Coronary artery (tissue), 2 donors: Measurements from ENCODE around the gene MRPS2.
"Not testable (repeated sequence)": the region's sequence is repeated elsewhere in the genome, so short reads cannot be mapped to it uniquely, and the experiment has no call there.

Source experiments
- DNase-seq: peaks from one replicate; pipeline ENCODE4 v3.0.0-alpha.2; 2017; ENCODE audit warnings: low spot score
- H3K27ac ChIP-seq, 2 donors: fragments of 200-600 bp; sonication (generic); one replicate each; pipeline ENCODE4 v1.5.1; 2016 to 2019
- H3K4me3 ChIP-seq: fragments of 200-600 bp; sonication (generic); 2 replicates; pipeline ENCODE4 v1.5.1; 2016; ENCODE audit warnings: mild to moderate bottlenecking, moderate library complexity
- TF ChIP-seq, protein P1 (sequence below): fragments of 200-600 bp; sonication (generic); IDR thresholded peaks from one replicate; pipeline ENCODE4 v1.5.1; 2019; ENCODE audit warnings: antibody characterized with exemption

Gene MRPS2

DNA sequence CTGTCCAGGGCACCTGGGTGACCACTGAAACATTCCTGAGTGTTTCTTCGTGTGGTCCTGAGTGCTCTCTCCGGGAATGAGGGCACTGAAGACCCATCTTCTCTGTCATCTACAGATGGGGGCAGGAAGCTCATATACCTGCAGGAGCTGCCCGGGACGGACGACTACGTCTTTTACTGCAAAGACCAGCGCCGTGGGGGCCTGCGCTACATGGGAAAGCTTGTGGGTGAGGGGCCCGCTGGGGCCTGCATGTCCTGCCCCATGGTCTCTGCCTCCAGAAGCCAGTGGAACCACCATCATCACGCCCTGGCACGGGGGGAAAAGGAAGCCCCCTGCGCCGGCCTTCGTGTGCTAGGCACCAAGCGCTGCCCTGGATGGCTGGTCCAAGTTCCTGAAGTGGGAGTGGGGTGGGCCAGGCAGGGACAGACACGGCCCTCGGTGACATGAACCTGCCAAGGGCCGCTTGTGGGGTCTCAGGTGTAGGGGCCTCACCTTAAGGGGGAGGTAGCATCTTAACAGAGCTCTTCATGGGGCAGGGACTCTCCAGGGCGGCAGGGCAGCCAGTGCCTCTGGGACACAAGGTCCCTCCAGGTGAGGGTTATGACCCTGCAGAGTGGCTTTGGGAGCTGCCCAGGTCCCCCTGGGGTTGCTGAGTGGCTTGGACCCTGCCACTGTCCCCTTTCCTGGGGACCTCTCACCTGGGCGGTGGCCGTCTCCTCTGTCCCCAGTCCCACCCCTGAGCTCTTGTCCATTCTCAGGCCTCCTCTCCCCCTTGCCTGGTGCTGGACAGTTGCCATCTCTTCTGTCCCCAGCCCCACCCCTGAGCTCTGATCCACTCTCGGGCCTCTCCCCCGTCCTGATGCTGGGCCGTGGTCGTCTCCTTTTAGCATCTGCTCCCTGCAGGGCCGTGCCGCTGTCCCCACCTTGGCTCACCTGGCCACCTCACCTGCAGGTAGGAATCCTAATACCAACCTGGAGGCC is 47.6 kb downstream of the MRPS2 start:
- peak; percentile 70 for DNase-seq
- Histone ChIP-seq H3K27ac (no peak overlapping the region), H3K4me3 (no peak overlapping the region)
- TF ChIP-seq, protein P1, sequence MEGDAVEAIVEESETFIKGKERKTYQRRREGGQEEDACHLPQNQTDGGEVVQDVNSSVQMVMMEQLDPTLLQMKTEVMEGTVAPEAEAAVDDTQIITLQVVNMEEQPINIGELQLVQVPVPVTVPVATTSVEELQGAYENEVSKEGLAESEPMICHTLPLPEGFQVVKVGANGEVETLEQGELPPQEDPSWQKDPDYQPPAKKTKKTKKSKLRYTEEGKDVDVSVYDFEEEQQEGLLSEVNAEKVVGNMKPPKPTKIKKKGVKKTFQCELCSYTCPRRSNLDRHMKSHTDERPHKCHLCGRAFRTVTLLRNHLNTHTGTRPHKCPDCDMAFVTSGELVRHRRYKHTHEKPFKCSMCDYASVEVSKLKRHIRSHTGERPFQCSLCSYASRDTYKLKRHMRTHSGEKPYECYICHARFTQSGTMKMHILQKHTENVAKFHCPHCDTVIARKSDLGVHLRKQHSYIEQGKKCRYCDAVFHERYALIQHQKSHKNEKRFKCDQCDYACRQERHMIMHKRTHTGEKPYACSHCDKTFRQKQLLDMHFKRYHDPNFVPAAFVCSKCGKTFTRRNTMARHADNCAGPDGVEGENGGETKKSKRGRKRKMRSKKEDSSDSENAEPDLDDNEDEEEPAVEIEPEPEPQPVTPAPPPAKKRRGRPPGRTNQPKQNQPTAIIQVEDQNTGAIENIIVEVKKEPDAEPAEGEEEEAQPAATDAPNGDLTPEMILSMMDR = no peak

DNA sequence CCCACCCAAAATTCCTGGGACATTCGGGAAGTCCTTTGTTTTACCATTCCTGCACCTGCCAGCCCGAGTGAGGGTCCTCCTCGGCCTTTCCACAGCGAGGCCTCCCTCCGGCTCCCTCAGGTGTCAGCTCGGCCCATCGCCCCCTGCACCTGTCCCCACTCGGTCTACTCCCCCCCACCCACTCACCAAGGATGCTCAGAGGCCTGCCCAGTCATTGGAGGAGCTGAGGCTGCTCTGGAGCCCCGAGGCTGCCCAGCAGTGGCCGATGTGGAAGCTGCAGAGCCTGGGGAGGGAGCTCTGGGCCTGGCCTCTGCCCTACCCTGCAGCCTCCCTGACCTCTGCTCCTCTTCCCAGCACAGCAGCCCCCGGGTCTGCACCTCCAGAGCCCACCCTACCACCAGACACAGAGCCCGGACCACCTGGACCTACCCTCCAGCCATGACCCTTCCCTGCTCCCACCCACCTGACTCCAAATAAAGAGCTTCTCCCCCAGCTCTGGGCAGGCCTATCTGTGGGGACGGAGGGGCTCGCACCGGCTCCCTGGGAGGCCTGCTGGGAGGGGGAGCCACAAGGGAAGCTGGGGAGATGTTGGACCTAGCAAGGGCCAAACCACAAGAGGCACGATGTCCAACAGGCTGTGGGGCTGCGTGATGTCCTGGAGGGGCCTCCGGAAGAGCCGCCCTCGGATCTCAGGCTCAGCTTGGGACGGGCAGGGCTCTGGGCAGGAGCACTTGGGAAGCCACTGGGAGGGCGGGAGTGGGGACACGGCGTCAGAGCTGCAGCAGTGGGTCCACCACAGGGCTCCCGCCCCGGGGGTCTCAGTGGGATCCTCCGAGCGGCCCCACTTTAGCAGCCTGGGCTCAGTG is 49.2 kb downstream of the MRPS2 start:
- not testable (repeated sequence) for DNase-seq, H3K4me3 ChIP-seq, H3K27ac ChIP-seq

DNA sequence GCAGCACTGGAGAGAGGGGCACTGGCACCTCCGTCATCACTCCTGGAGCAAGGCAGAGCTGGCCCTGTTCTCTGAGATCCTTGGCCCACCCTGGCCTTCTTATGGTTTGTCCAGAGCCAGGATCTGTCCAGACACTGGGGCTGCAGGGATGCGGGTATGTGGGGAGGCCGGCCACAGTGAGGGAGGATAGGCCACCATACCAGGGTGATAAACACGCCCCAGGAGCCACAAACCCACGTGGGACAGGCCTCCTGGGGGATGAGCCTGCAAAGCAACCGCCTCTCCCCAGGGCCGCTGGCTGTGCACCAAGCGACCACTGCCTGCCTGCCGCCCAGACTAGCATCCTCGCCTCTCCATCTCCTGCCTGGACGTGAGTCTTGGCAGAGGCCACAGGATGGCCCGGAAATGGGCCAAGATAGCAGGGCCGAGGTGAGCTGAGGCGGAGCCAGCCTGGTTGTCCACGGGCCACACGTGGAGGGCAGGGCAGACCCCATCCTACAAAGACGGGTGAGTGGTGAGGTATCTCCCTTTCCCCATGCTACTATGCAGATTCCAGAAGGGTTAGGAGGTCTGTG is 49.9 kb downstream of the MRPS2 start:
- H3K4me3 ChIP-seq = no peak overlapping the region
- TF ChIP-seq, protein P1 = no peak
- H3K27ac ChIP-seq = no peak overlapping the region
- no peak for DNase-seq

DNA sequence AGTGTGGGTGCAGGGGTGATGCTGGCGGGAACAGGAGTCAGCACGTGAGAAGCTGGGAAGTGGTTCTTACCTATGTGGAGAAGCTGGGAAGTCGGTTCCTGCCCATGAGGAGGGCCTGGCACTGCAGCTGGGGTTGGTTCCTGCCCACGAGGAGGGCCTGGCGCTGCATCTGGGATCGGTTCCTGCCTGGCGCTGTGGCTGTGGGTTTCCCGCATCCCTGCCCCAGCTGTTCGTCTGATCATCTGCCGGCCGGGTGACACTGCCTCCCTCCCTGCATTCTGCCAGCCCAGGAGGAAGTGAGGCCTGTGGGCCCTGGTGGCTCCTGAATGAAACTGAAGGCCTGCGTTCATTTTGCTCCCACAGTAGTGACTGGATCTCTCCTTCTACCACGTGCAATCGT is 50.5 kb downstream of the MRPS2 start:
- no peak overlapping the region for H3K27ac ChIP-seq
- no peak overlapping the region for H3K4me3 ChIP-seq
- DNase-seq = no peak
- TF ChIP-seq, protein P1 = no peak

DNA sequence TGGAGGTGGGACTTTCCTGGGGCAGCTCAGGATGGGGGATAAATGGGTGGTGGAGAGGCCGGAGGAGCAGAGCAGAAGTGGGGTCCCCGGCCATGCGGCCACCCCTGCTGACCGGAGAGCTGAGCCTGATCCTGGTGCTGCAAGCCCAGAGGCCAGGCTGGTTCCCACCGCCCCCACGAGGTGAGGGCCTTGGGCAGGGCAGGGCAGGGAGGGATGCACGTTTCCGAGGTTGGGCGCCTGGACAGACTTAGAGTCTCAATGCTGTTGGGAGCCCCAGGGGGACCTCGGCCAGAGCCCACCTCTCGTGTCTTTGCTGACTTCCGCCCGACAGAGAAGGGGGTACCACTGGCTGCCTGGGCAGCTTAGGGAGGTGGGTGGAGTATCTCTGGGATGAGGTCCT is 51.0 kb downstream of the MRPS2 start:
- H3K4me3 ChIP-seq = no peak overlapping the region
- TF ChIP-seq, protein P1 = no peak
- no peak overlapping the region for H3K27ac ChIP-seq
- no peak for DNase-seq

DNA sequence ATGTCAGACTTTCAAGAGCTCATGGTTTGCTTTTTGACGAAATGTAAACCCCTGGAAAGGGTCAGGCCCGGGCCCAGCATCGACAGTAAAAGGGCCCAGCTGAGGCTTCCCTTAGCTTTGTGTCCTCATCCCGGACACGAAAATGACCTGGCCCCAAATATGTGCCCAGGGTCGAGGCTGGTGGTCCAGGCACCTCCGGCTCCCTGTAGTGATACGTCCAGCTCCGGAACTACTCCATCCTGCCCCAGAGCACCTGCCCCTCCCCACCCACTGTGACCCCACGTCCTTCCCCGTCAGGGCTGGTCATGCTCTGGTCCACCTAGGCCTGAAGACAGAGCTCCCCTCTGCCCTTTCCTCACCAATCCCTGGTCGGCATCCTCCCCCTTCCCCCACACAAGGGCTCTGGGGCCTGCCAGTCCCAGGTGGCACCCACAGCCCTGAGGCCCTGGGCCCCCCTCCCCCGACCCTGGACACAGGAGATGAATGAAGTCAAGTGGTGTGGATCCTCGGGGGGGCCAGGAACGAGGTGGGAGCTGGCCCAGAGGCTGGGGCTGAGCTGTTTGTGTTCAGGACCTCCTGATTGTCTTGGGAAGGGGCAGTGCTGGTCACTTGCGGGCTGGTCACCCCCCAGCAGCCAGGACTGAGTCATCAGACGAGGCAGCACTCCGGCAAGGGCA is 51.7 kb downstream of the MRPS2 start:
- TF ChIP-seq, protein P1 = no peak
- Histone ChIP-seq H3K4me3 (no peak overlapping the region), H3K27ac (no peak overlapping the region)
- no peak for DNase-seq
